Kidney (tissue), 14 donors: Measurements from ENCODE around the gene CAMTA1. TPM values are rescaled to one million over a fixed set of nuclear protein-coding genes. Genes with fewer than 3 reads are reported as not detected.

ENCODE experiments used
- DNase-seq, 5 donors: peaks; one replicate each; pipeline ENCODE4 v3.0.0-alpha.2; 2013 to 2020
- FAIRE-seq: peaks from 2 replicates; lab custom pipeline; 2012; peaks lifted over from hg19 to GRCh38; lab: Jason Lieb, UNC
- H3K27ac ChIP-seq, 2 donors: one replicate each; pipeline ENCODE4 v1.7.0; 2013; ENCODE audit warnings: low read depth in 2 of 2, low read length in 2 of 2, inconsistent platforms in 1 of 2
- H3K27me3 ChIP-seq: one replicate; pipeline ENCODE4 v1.7.1; 2013; ENCODE audit warnings: low read length, inconsistent platforms; ENCODE audit not compliant: control insufficient read depth, insufficient read depth
- H3K36me3 ChIP-seq, 3 donors: one replicate each; pipeline versions ENCODE4 v1.7.0 to v1.7.1; 2013; ENCODE audit warnings: low read length in 3 of 3, control low read depth in 1 of 3, inconsistent platforms in 1 of 3; ENCODE audit not compliant: insufficient read depth in 3 of 3, control insufficient read depth in 2 of 3
- H3K4me1 ChIP-seq, 3 donors: one replicate each; pipeline versions ENCODE4 v1.7.0 to v1.7.1; 2013; ENCODE audit warnings: low read length in 3 of 3, inconsistent platforms in 1 of 3, low read depth in 1 of 3; ENCODE audit not compliant: control insufficient read depth in 2 of 3, insufficient read depth in 2 of 3
- H3K4me3 ChIP-seq, 3 donors: one replicate each; pipeline versions ENCODE4 v1.7.0 to v1.8.1; 2013; ENCODE audit warnings: low read length in 3 of 3, control low read depth in 1 of 3, inconsistent platforms in 1 of 3
- H3K9ac ChIP-seq, 3 donors: one replicate each; pipeline versions ENCODE4 v1.7.0 to v1.7.1; 2013; ENCODE audit warnings: low read length in 3 of 3, control low read depth in 1 of 3, inconsistent platforms in 1 of 3
- H3K9me3 ChIP-seq, 3 donors: one replicate each; pipeline versions ENCODE4 v1.7.0 to v1.7.1; 2013; ENCODE audit warnings: low read length in 3 of 3, control low read depth in 1 of 3, inconsistent platforms in 1 of 3; ENCODE audit not compliant: control insufficient read depth in 2 of 3, insufficient read depth in 1 of 3
- CTCF ChIP-seq: IDR thresholded peaks from 3 replicates; pipeline ENCODE4 v1.5.1; 2012; ENCODE audit warnings: mild to moderate bottlenecking, moderate library complexity, borderline replicate concordance; ENCODE audit not compliant: insufficient read depth; ENCODE audit errors: extremely low read depth
- intact Hi-C: fragments of 100-400 bp; cut with DNase I; formaldehyde crosslinking; loops from one replicate; pipeline ENCODE4 v1.11.1; 2022
- polyA plus RNA-seq: library from polyadenylated mRNA; stranded (reverse); fragments of 350-450 nt; fragmentation: Illumina TruSeq; extraction: RNeasy Lipid Tissue Mini Kit (QIAGEN cat#74804); gene quantifications from one replicate; pipeline ENCODE4 v1.2.3, GENCODE V29; 2014; ENCODE audit warnings: low read depth, low replicate concordance; ENCODE audit not compliant: insufficient read depth
- total RNA-seq: library from RNA; stranded (reverse); fragmentation: NEBNext Ultra II Directional; extraction: Animal tissue kit (Norgen Biotek cat#: 25700); gene quantifications from one replicate; pipeline ENCODE4 v1.2.1, GENCODE V29; 2021
- donor health status: control.
- donor health status: control.
- donor health status: control.
- donor health status: control.
- donor health status: control.
- donor health status: DM: yes; HTN: yes; CAD: no.
- donor health status: Normal renal cell carcinoma (clear cell type).

Gene CAMTA1
- total and polyA plus RNA-seq, 2 donors from 2014 or later = 79.0 to 170 TPM

- TF ChIP-seq CTCF = no peak
- no peaks in the 10 kb centered on the region for H3K4me1 ChIP-seq
- no peak for FAIRE-seq
- intact Hi-C loops = no loop called here
- no peaks in the 10 kb centered on the region for H3K9me3 ChIP-seq
- no peak overlapping the region for H3K27ac ChIP-seq
- no peaks in the 10 kb centered on the region for H3K27me3 ChIP-seq
- no peaks in the 10 kb centered on the region for H3K36me3 ChIP-seq
- H3K4me3 ChIP-seq = no peak overlapping the region
- H3K9ac ChIP-seq = no peak overlapping the region
- no peak for DNase-seq
Observed at GRCh38 chr1:6986281-6986680, 201.0 kb downstream of the CAMTA1 start.

- no peak for DNase-seq
- H3K27me3 ChIP-seq = no peaks in the 10 kb centered on the region
- intact Hi-C loops = no loop called here
- H3K4me1 ChIP-seq = no peaks in the 10 kb centered on the region
- no peak for TF ChIP-seq CTCF
- H3K36me3 ChIP-seq = no peaks in the 10 kb centered on the region
- H3K4me3 ChIP-seq = no peak overlapping the region
- no peak for FAIRE-seq
- H3K9me3 ChIP-seq = no peaks in the 10 kb centered on the region
- H3K27ac ChIP-seq = no peak overlapping the region
- H3K9ac ChIP-seq = no peak overlapping the region
Observed at GRCh38 chr1:6987940-6988339, 202.7 kb downstream of the CAMTA1 start.

- DNase-seq (no peak), FAIRE-seq (no peak)
- no peak overlapping the region for H3K27ac ChIP-seq
- no peak overlapping the region for H3K4me3 ChIP-seq
- H3K9ac ChIP-seq = no peak overlapping the region
- intact Hi-C loops = no loop called here
- H3K36me3 ChIP-seq = no peaks in the 10 kb centered on the region
- no peaks in the 10 kb centered on the region for H3K27me3 ChIP-seq
- H3K4me1 ChIP-seq = no peaks in the 10 kb centered on the region
- H3K9me3 ChIP-seq = peaks cover 0 to 2% (median 0%) of the 10 kb centered on the region in 3 donors
- TF ChIP-seq CTCF = no peak
Observed at GRCh38 chr1:6988796-6989195, 203.5 kb downstream of the CAMTA1 start.
